Choroid plexus epithelial cell (primary cell): Measurements from ENCODE around the gene SAMD4B.
A peak's percentile ranks its signal among the peaks of the same experiment; 100 is the strongest.

ENCODE experiments used
- DNase-seq: peaks from one replicate; pipeline ENCODE4 v3.0.0-alpha.2; 2010; ENCODE audit warnings: low read depth
- H3K4me3 ChIP-seq: 2 replicates; pipeline ENCODE4 v1.5.1; 2011; ENCODE audit warnings: low read depth, mild to moderate bottlenecking, control low read depth, low read length, moderate library complexity
- TF ChIP-seq, protein P1 (sequence below): conservative IDR thresholded peaks from 2 replicates; pipeline ENCODE4 v1.5.1; 2011; ENCODE audit warnings: low read depth, mild to moderate bottlenecking, control low read depth, inconsistent platforms, low read length, moderate library complexity

The SAMD4B gene

DNA sequence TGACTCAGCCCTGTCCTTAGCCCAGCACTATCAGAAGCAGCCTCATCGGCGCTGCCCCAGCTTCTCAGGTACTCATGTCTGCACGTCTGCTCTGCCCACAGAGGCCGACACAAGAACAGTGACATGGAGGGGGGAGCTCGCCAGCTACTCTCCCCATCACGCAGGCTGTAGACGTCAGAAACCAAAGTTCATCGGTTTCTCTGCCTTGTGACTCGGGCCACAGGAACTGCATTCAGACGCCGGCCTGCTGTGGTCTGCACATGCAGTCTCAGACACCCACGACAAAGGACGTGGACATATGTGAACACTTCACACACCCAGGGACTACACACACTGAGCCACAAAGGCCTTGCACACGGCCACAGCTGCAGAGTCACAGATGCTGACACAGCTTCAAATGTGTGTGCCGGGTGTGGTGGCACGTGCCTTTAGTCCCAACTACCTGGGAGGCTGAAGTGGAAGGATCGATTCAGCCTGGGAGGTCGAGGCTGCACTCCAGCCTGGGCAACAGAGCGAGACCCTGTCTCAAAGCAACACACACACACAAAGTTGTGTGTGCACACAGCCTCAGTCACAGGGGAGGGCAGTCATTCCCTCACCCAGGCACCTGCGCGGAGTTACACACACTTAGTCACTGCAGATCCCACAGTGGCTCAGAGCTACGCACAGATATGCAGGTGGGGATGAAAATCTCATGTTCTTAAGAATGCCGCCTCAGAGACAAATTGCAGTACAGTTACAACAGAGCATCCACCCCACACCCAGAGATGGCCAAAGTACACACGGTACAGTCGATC is 59.5 kb downstream of the SAMD4B start:
- no peak overlapping the region for H3K4me3 ChIP-seq
- DNase-seq, result peak; percentile 83
- TF ChIP-seq, protein P1, sequence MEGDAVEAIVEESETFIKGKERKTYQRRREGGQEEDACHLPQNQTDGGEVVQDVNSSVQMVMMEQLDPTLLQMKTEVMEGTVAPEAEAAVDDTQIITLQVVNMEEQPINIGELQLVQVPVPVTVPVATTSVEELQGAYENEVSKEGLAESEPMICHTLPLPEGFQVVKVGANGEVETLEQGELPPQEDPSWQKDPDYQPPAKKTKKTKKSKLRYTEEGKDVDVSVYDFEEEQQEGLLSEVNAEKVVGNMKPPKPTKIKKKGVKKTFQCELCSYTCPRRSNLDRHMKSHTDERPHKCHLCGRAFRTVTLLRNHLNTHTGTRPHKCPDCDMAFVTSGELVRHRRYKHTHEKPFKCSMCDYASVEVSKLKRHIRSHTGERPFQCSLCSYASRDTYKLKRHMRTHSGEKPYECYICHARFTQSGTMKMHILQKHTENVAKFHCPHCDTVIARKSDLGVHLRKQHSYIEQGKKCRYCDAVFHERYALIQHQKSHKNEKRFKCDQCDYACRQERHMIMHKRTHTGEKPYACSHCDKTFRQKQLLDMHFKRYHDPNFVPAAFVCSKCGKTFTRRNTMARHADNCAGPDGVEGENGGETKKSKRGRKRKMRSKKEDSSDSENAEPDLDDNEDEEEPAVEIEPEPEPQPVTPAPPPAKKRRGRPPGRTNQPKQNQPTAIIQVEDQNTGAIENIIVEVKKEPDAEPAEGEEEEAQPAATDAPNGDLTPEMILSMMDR, result no peak

DNA sequence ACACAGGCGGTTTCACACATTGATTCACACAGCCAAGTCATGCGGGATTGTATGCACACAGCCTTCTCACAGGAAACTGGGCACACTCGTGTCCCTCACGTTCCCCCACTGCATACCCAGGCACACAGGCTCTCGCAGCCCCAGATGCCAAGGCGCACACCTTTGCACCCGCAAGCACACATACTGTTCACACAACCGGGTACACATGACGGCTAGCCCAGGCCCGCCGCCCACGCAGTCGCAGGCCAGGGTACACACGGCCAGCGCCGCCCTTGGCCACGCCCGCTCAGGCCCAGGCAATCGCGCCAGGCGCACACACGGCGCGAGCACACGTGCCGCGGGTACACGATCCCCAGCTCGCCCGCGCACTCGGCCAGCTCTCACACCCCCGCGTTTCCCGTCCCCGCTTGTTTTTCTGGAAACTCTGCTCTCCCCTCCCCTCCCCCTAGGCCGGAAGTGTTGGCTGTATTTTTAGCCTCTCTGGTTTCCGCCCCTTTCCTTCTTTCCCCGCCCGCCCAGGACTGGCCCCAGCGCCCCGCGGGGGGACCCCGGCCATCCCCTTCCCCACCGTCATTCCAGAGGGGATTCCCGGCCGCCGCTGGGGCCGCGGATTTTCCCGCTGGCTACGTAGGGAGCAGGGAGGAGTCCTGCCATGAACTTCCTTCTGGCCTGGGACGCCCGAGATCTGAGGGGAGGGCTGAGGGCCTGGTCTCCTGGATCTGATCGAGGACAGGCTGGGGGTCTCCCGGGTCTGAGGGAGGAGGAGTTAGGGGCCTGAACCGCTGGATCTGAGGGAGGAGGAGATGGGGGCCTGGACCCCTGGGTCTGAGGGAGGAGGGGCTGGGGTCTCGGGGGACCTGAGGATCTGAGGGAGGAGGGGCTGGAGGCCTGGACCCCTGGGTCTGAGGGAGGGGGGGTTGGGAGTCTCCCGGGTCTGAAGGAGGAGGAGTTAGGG is 60.4 kb downstream of the SAMD4B start:
- peak overlapping the region; percentile 41 for H3K4me3 ChIP-seq
- TF ChIP-seq, protein P1, result no peak
- DNase-seq, result peak; percentile 94

DNA sequence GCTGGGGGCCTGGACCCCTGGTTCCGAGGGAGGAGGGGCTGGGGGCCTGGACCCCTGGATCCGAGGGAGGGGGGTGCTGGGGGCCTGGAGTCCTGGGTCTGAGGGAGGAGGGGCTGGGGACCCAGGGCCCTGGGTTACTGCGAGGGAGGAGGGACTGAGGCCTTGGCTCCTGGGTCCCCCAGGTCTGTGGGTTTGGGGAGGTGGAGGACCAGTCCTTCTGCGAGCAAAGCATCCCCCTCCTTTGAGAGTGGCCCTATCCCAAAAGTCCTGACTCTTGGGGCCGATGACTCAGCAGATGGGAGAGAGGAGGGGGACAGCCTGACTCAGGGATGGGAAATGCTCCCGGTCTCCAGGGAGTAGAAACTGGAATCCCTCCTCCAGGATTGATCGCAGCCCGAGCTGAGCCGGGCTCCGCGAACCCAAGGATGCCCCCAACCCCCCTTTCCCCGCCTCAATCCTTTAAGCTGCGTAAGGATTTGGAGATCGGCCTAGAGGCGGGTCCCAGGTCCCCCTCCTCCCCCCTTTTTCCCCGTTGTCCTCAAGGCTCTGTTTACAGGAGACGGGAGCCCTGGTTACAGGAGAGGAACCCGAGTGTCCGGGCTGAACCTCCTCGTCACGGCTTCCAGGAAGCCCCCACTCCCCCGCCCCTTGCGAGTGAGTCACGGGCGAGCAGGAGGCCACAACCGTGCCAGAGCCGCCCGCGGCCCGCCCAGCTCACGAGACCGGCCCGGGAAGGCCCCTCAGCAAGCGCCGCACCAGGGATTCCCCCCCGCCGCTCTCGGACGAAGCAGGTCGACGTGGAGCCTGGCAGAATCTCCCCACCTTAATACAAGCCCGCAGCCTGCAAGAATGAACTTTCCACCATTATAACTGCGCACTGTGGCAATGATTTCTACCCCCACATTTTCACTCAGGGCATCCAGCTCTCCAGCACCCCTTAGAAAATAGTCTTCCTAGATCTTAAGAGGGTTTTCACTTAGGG is 61.4 kb downstream of the SAMD4B start:
- DNase-seq, result peak; percentile 99
- TF ChIP-seq, protein P1, result no peak
- H3K4me3 ChIP-seq, result peak overlapping the region; percentile 41

DNA sequence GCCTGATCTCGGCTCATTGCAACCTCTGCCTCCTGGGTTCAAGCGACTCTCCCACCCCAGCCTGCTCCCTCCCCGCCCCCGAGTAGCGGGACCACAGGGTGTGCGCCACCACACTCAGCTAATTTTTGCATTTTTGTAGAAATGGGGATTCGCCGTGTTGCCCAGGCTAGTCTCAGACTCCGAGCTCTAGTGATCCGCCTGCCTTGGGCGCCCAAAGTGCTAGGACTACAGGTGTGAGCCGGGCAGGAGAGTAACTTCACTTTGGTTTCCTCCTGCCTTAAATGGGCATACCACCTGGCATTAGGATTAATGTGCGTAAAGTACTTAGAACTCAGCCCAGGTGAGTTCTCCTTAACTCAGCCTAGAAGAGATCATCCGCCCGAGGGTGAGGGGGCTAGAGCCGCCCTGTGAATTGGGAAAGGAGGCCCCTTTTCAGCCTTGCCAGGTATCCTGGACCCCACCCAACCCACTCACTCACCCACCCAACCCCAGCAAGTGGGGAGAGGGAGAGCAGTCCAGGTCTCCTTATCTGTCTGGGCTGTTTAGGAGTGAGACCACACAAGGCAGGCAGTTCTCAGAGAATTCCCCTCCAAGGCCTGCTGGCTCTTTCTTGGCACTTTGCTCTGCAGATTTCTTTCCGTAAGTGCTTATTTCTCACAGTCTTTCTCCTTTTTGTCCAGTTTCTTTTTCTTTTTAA is 63.2 kb downstream of the SAMD4B start:
- no peak overlapping the region for H3K4me3 ChIP-seq
- TF ChIP-seq, protein P1, result no peak
- DNase-seq, result no peak

DNA sequence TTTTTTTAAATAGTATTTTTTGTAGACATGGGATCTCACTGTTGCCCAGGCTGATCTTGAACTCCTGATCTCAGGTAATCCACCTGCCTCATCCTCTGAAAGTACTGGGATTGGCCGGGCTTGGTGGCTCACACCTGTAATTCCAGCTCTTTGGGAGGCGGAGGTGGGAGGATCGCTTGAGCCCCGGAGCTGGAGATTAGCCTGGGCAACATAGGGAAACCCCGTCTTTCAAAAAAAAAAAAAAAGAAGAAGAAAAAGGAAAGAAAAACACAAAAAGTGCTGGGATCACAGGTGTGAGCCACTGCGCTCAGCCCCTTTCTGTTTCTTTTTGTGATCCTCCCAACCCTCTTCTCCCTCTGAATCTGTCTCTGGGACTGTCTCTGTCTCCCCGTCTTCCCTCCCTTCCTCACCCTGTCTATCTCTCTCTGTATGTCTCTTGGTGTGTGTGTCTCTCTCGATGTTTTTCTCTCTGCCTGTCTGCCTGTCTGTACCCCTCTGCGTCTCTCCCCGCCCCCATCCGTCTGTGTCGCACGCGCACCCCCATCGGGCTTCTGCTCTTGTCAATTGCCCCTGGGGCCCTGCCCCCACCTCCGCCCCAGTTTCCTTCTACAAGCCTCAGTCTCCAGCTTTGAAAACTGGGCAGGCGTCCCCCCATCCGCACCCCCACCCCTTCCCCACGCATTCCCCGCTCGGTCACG is 63.9 kb downstream of the SAMD4B start:
- TF ChIP-seq, protein P1, result no peak
- peak; percentile 44 for DNase-seq
- H3K4me3 ChIP-seq, result peak overlapping the region; percentile 78
